A549 (cell line): ENCODE measurements around the gene SSR1. TPM values are rescaled to one million over a fixed set of nuclear protein-coding genes. Genes with fewer than 3 reads are reported as not detected.
"Not testable (repeated sequence)": the region's sequence is repeated elsewhere in the genome, so short reads cannot be mapped to it uniquely, and the experiment has no call there.

ENCODE experiments used
- ATAC-seq, 2 experiments: fragments of 200-7000 bp in 1 of 2; fragments of >200 bp in 1 of 2; cut with Nextera tagmentation in 1 of 2; cut with Tn5 transposase in 1 of 2; 3 replicates each; pipeline versions ENCODE4 v1.8.0 to v1.9.1; 2018 to 2020; ENCODE audit warnings: mild to moderate bottlenecking in 1 of 2, moderate library complexity in 1 of 2
- CTCF ChIA-PET: fragments of 300-600 bp; sonication (Branson Sonifier 250); formaldehyde crosslinking; extraction: SDS; loops from one replicate; lab custom pipeline; 2021; ENCODE audit warnings: antibody characterized with exemption, inconsistent platforms; lab: Yijun Ruan, JAX
- POLR2A ChIA-PET: fragments of 350-600 bp; formaldehyde crosslinking; extraction: SDS; loops from one replicate; lab custom pipeline; 2021; ENCODE audit warnings: antibody characterized with exemption, inconsistent platforms; lab: Yijun Ruan, JAX
- DNase-seq, 2 experiments: peaks; one replicate each; pipeline versions ENCODE4 v3.0.0 to v3.0.0-alpha.2; 2011 to 2016; ENCODE audit warnings: low read depth in 1 of 2, low spot score in 1 of 2
- FAIRE-seq: peaks from 2 replicates; lab custom pipeline; 2011; peaks lifted over from hg19 to GRCh38; lab: Jason Lieb, UNC
- H3K27ac ChIP-seq, 2 experiments: fragments of >200 bp; sonication (Bioruptor Twin); formaldehyde crosslinking; 3 replicates each; pipeline ENCODE4 v1.5.1; 2016 to 2017
- H3K4me1 ChIP-seq: fragments of >200 bp; sonication (Bioruptor Twin); formaldehyde crosslinking; 3 replicates; pipeline ENCODE4 v1.6.1; 2016
- H3K4me2 ChIP-seq: fragments of >200 bp; sonication (Bioruptor Twin); formaldehyde crosslinking; 3 replicates; pipeline ENCODE4 v1.6.1; 2016
- H3K4me3 ChIP-seq: fragments of >200 bp; sonication (Bioruptor Twin); formaldehyde crosslinking; 3 replicates; pipeline ENCODE4 v1.5.1; 2016
- H3K9me3 ChIP-seq: fragments of >200 bp; sonication (Bioruptor Twin); formaldehyde crosslinking; 3 replicates; pipeline ENCODE4 v1.6.1; 2016
- BHLHE40 ChIP-seq: IDR thresholded peaks from 2 replicates; pipeline ENCODE4 v1.6.1; 2012; ENCODE audit warnings: low read depth, low read length, inconsistent platforms
- EP300 ChIP-seq, 2 experiments: fragments of >200 bp; sonication (Bioruptor Twin); formaldehyde crosslinking; IDR thresholded peaks; 2 replicates in 1 of 2; 3 replicates in 1 of 2; pipeline ENCODE4 v1.6.1; 2016 to 2017
- GATA3 ChIP-seq: IDR thresholded peaks from 2 replicates; pipeline ENCODE4 v1.6.1; 2012; ENCODE audit warnings: borderline replicate concordance
- HEYL ChIP-seq: fragments of 250-450 bp; sonication (Bioruptor Pico); IDR thresholded peaks from 2 replicates; pipeline ENCODE4 v1.8.0; 2021; ENCODE audit warnings: mild to moderate bottlenecking, moderate library complexity
- JUN ChIP-seq, 2 experiments: fragments of >200 bp; sonication (Bioruptor Twin); formaldehyde crosslinking; IDR thresholded peaks; 2 replicates in 1 of 2; 3 replicates in 1 of 2; pipeline ENCODE4 v1.6.1; 2016 to 2017
- NR3C1 ChIP-seq: fragments of >200 bp; sonication (Bioruptor Twin); formaldehyde crosslinking; IDR thresholded peaks from 3 replicates; pipeline ENCODE4 v1.6.1; 2017
- RARB ChIP-seq: fragments of 250-450 bp; sonication (Bioruptor Pico); IDR thresholded peaks from 2 replicates; pipeline ENCODE4 v1.8.0; 2021; ENCODE audit warnings: mild to moderate bottlenecking, moderate library complexity
- RCOR1 ChIP-seq: fragments of 150-350 bp; IDR thresholded peaks from 2 replicates; pipeline ENCODE4 v1.6.1; 2014; ENCODE audit warnings: antibody characterized with exemption, low read length, low read depth
- RNF2 ChIP-seq: fragments of 200-600 bp; sonication (generic); IDR thresholded peaks from 2 replicates; pipeline ENCODE4 v1.6.1; 2016; ENCODE audit warnings: low read depth, mild to moderate bottlenecking, antibody characterized with exemption, moderate library complexity, borderline replicate concordance
- SREBF2 ChIP-seq: fragments of 450-650 bp; IDR thresholded peaks from 2 replicates; pipeline ENCODE4 v1.6.1; 2014; ENCODE audit warnings: mild to moderate bottlenecking, moderate library complexity
- WGBS: methylation state at CpG from one replicate; pipeline ENCODE4 v1.1.6; 2017; ENCODE audit errors: missing lambda C conversion rate; 5-methylcytosine and 5-hydroxymethylcytosine counted together
- polyA plus RNA-seq, 4 experiments: library from polyadenylated mRNA; depleted of rRNA in 3 of 4; stranded (reverse); fragments of >200 nt; fragmentation: RNase III in 1 of 4; extraction: RNeasy Plus Mini Kit Qiagen cat#74134 plus additional on column Dnase treatment in 1 of 4; gene quantifications; 2 replicates in 3 of 4; 3 replicates in 1 of 4; pipeline ENCODE4 v1.2.3, GENCODE V29; 2011 to 2017
- TF ChIP-seq, protein P1 (sequence below): fragments of 250-450 bp; sonication (Bioruptor Pico); IDR thresholded peaks from 2 replicates; pipeline ENCODE4 v1.5.0; 2021; ENCODE audit warnings: mild to moderate bottlenecking, moderate library complexity, borderline replicate concordance
- TF ChIP-seq, protein P2 (sequence below): fragments of 250-450 bp; sonication (Bioruptor Pico); IDR thresholded peaks from 2 replicates; pipeline ENCODE4 v1.5.0; 2020; ENCODE audit warnings: low read depth, mild to moderate bottlenecking, moderate library complexity
- TF ChIP-seq, protein P3 (sequence below): IDR thresholded peaks from 2 replicates; pipeline ENCODE4 v1.6.1; 2012
- TF ChIP-seq, protein P4 (sequence below): fragments of 450-650 bp; IDR thresholded peaks from 2 replicates; pipeline ENCODE4 v1.6.1; 2014; ENCODE audit warnings: antibody characterized with exemption
- TF ChIP-seq, protein P5 (sequence below): fragments of >200 bp; sonication (Bioruptor Twin); formaldehyde crosslinking; IDR thresholded peaks from 3 replicates; pipeline ENCODE4 v1.6.1; 2016
- TF ChIP-seq, protein P6 (sequence below): fragments of >200 bp; sonication (Bioruptor Twin); formaldehyde crosslinking; IDR thresholded peaks from 3 replicates; pipeline ENCODE4 v1.5.1; 2016
- TF ChIP-seq, protein P7 (sequence below): fragments of >200 bp; sonication (Bioruptor Twin); formaldehyde crosslinking; IDR thresholded peaks from 2 replicates; pipeline ENCODE4 v1.6.1; 2016

SSR1 gene
- polyA plus RNA-seq, 2 of the 4 experiments (the other 2 are of a cell fraction): 84.8 to 201 TPM

DNA sequence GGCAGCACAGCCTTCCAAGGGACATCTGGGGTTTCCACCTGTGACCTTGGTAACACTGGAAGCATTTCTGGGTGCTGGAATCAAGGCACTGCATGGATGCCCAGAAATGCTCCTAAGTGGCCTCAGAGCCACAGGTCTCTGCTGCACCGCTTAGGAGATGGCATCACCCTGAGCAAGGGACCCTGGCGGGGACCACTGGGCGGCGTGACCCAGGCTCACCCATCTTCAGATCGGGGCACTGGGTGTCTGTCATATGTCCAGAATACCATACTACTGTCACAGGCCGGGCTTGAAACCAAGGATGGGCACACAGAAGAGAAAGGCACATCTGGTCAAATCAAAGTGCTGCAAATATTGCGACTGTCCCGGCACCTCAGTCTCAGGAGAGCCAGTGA is 45.9 kb downstream of the SSR1 start:
- no peaks in the 10 kb centered on the region for H3K9me3 ChIP-seq
- FAIRE-seq (no peak), DNase-seq (no peak), ATAC-seq (peak in 1 of 2 experiments; percentile 3; a peak in 1 of 6 replicates)
- TF ChIP-seq, protein P1, sequence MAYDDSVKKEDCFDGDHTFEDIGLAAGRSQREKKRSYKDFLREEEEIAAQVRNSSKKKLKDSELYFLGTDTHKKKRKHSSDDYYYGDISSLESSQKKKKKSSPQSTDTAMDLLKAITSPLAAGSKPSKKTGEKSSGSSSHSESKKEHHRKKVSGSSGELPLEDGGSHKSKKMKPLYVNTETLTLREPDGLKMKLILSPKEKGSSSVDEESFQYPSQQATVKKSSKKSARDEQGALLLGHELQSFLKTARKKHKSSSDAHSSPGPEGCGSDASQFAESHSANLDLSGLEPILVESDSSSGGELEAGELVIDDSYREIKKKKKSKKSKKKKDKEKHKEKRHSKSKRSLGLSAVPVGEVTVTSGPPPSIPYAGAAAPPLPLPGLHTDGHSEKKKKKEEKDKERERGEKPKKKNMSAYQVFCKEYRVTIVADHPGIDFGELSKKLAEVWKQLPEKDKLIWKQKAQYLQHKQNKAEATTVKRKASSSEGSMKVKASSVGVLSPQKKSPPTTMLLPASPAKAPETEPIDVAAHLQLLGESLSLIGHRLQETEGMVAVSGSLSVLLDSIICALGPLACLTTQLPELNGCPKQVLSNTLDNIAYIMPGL (CRISPR knock-in tag): no peak
- TF ChIP-seq BHLHE40 (no peak), JUN (IDR thresholded peaks at IDR 0.05) (no peak), RCOR1 (no peak), RNF2 (no peak), HEYL (CRISPR knock-in tag) (no peak)
- TF ChIP-seq, protein P2, sequence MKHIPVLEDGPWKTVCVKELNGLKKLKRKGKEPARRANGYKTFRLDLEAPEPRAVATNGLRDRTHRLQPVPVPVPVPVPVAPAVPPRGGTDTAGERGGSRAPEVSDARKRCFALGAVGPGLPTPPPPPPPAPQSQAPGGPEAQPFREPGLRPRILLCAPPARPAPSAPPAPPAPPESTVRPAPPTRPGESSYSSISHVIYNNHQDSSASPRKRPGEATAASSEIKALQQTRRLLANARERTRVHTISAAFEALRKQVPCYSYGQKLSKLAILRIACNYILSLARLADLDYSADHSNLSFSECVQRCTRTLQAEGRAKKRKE: no peak
- TF ChIP-seq, protein P3, sequence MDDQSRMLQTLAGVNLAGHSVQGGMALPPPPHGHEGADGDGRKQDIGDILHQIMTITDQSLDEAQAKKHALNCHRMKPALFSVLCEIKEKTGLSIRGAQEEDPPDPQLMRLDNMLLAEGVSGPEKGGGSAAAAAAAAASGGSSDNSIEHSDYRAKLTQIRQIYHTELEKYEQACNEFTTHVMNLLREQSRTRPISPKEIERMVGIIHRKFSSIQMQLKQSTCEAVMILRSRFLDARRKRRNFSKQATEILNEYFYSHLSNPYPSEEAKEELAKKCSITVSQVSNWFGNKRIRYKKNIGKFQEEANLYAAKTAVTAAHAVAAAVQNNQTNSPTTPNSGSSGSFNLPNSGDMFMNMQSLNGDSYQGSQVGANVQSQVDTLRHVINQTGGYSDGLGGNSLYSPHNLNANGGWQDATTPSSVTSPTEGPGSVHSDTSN: no peak
- H3K4me1 ChIP-seq: peaks cover 14% of the 10 kb centered on the region
- peak overlapping the region; percentile 71; the same call in 1 of the 3 replicates for H3K4me2 ChIP-seq
- CTCF ChIA-PET: interaction anchor here (3.6 kb wide), 1 partner anchor 8 kb away, joined by 21 read pairs; no protein-coding TSS in a partner anchor
- POLR2A ChIA-PET: no interaction called here
- WGBS: 90% methylated on average over 8 of the region's 8 CpGs
- no peak overlapping the region for H3K4me3 ChIP-seq
- H3K27ac ChIP-seq: peak overlapping the region in 1 of 2 experiments; percentile 55; a peak in 3 of 6 replicates

DNA sequence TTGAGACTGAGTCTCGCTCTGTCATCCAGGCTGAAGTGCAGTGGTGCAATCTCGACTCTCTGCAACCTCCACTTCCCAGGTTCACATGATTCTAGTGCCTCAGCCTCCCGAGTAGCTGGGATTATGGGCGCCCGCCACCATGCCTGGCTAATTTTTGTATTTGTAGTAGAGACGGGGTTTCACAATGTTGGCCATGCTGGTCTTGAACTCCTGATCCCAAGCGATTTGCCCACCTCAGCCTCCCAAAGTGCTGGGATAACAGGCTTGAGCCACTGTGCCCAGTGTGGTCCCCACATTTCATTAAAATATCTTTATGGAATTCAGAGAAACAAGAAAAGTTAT is 47.6 kb downstream of the SSR1 start:
- H3K4me2 ChIP-seq, ATAC-seq, H3K27ac ChIP-seq, FAIRE-seq, H3K9me3 ChIP-seq, DNase-seq, H3K4me3 ChIP-seq, POLR2A ChIA-PET: not testable (repeated sequence)
- WGBS: 71% methylated on average over 4 of the region's 7 CpGs
- peaks cover 23% of the 10 kb centered on the region for H3K4me1 ChIP-seq
- CTCF ChIA-PET: interaction anchor here (1.5 to 3.6 kb wide), 2 partner anchors 10 to 541 kb away, joined by 6 to 21 read pairs; no protein-coding TSS in a partner anchor

DNA sequence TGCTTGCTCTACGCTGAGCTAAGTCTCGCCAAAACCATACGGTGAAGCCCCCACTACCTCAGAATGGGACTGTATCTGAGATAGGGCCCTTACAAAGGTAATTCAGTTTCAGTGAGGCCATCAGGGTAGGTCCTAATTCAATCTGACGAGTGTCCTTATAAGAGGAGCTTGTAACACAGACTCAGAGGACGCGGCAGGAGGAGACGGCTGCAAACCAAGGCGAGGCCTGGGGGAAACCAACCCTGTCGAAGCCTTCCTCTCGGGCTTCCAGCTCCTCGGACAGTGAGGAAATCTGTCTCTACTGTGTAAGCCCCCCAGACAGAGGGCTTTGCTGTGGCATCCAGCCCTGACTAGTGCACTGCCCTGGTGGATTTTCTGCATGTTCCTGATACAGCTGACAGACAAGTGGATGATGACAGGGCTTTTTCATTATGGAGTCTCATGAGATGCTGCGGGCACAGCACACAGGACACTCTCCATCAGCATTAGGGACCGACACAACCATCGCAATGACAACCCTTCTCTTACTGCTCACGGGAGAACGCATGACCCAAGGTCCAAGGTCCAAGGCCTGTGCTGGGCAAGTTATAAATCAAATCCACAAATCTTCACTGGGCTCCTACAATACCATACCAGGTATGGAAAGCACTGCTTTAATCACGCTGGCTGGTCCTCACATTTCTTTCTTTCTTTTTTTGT is 48.2 kb downstream of the SSR1 start:
- Histone ChIP-seq H3K4me1 (peaks cover 25% of the 10 kb centered on the region), H3K9me3 (no peaks in the 10 kb centered on the region), H3K4me2 (no peak overlapping the region), H3K4me3 (no peak overlapping the region), H3K27ac (no peak overlapping the region)
- POLR2A ChIA-PET: no interaction called here
- TF ChIP-seq RARB (no peak), SREBF2 (no peak), GATA3 (no peak), NR3C1 (no peak), HEYL (CRISPR knock-in tag) (no peak), EP300 (IDR thresholded peaks at IDR 0.05) (no peak)
- TF ChIP-seq, protein P4, sequence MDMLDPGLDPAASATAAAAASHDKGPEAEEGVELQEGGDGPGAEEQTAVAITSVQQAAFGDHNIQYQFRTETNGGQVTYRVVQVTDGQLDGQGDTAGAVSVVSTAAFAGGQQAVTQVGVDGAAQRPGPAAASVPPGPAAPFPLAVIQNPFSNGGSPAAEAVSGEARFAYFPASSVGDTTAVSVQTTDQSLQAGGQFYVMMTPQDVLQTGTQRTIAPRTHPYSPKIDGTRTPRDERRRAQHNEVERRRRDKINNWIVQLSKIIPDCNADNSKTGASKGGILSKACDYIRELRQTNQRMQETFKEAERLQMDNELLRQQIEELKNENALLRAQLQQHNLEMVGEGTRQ: no peak
- TF ChIP-seq, protein P5, sequence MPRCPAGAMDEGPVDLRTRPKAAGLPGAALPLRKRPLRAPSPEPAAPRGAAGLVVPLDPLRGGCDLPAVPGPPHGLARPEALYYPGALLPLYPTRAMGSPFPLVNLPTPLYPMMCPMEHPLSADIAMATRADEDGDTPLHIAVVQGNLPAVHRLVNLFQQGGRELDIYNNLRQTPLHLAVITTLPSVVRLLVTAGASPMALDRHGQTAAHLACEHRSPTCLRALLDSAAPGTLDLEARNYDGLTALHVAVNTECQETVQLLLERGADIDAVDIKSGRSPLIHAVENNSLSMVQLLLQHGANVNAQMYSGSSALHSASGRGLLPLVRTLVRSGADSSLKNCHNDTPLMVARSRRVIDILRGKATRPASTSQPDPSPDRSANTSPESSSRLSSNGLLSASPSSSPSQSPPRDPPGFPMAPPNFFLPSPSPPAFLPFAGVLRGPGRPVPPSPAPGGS: no peak
- TF ChIP-seq, protein P6, sequence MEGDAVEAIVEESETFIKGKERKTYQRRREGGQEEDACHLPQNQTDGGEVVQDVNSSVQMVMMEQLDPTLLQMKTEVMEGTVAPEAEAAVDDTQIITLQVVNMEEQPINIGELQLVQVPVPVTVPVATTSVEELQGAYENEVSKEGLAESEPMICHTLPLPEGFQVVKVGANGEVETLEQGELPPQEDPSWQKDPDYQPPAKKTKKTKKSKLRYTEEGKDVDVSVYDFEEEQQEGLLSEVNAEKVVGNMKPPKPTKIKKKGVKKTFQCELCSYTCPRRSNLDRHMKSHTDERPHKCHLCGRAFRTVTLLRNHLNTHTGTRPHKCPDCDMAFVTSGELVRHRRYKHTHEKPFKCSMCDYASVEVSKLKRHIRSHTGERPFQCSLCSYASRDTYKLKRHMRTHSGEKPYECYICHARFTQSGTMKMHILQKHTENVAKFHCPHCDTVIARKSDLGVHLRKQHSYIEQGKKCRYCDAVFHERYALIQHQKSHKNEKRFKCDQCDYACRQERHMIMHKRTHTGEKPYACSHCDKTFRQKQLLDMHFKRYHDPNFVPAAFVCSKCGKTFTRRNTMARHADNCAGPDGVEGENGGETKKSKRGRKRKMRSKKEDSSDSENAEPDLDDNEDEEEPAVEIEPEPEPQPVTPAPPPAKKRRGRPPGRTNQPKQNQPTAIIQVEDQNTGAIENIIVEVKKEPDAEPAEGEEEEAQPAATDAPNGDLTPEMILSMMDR: no peak
- TF ChIP-seq, protein P7, sequence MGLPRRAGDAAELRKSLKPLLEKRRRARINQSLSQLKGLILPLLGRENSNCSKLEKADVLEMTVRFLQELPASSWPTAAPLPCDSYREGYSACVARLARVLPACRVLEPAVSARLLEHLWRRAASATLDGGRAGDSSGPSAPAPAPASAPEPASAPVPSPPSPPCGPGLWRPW: no peak
- ATAC-seq (no peak), FAIRE-seq (no peak), DNase-seq (no peak)
- CTCF ChIA-PET: interaction anchor here (0.5 to 3.6 kb wide), 4 partner anchors 11 to 794 kb away, joined by 3 to 21 read pairs (median 4); no protein-coding TSS in a partner anchor
- 90% methylated on average over 17 of the region's 17 CpGs for WGBS
